MM.1S (cell line): ENCODE data around the gene TMPRSS7.

Experiments
- DNase-seq: peaks from one replicate; pipeline ENCODE4 v3.0.0-alpha.2; 2015
- H2AFZ ChIP-seq: fragments of 300-600 bp; sonication (generic); 2 replicates; pipeline ENCODE4 v1.6.0; 2016; ENCODE audit warnings: antibody characterized with exemption, low read length
- H3F3A ChIP-seq: fragments of 300-600 bp; sonication (generic); 2 replicates; pipeline ENCODE4 v1.6.1; 2016; ENCODE audit warnings: mild to moderate bottlenecking, antibody characterized with exemption, low read length, moderate library complexity, mixed read lengths; ENCODE audit not compliant: insufficient read depth
- H3K27ac ChIP-seq: fragments of 300-600 bp; sonication (generic); 2 replicates; pipeline ENCODE4 v1.5.1; 2016; ENCODE audit warnings: mild to moderate bottlenecking, low read length
- H3K27me3 ChIP-seq: fragments of 300-600 bp; sonication (generic); replicated peaks from 2 replicates; pipeline ENCODE4 v1.6.0; 2016; ENCODE audit warnings: low read length; ENCODE audit not compliant: insufficient read depth
- H3K36me3 ChIP-seq: fragments of 300-600 bp; sonication (generic); replicated peaks from 2 replicates; pipeline ENCODE4 v1.6.1; 2016; ENCODE audit warnings: mild to moderate bottlenecking, low read length, mixed read lengths; ENCODE audit not compliant: insufficient read depth
- H3K4me1 ChIP-seq: fragments of 300-600 bp; sonication (generic); 2 replicates; pipeline ENCODE4 v1.6.1; 2016; ENCODE audit warnings: low read length, mixed read lengths
- H3K4me2 ChIP-seq: fragments of 300-600 bp; sonication (generic); 2 replicates; pipeline ENCODE4 v1.6.0; 2016; ENCODE audit warnings: low read depth, low read length
- H3K4me3 ChIP-seq: fragments of 300-600 bp; sonication (generic); 2 replicates; pipeline ENCODE4 v1.5.1; 2016; ENCODE audit warnings: low read length, mixed read lengths
- H3K79me2 ChIP-seq: fragments of 300-600 bp; sonication (generic); 2 replicates; pipeline ENCODE4 v1.6.1; 2016; ENCODE audit warnings: mixed run types, low read length, mixed read lengths
- H3K9ac ChIP-seq: fragments of 300-600 bp; sonication (generic); 2 replicates; pipeline ENCODE4 v1.6.1; 2016; ENCODE audit warnings: low read length, mixed read lengths
- H3K9me2 ChIP-seq: fragments of 300-600 bp; sonication (generic); replicated peaks from 2 replicates; pipeline ENCODE4 v1.6.1; 2016; ENCODE audit warnings: mild to moderate bottlenecking, low read length, mixed read lengths; ENCODE audit not compliant: insufficient read depth
- H3K9me3 ChIP-seq: fragments of 300-600 bp; sonication (generic); replicated peaks from 2 replicates; pipeline ENCODE4 v1.6.1; 2016; ENCODE audit warnings: mild to moderate bottlenecking, low read length, mixed read lengths; ENCODE audit not compliant: insufficient read depth
- H4K20me1 ChIP-seq: fragments of 300-600 bp; sonication (generic); 2 replicates; pipeline ENCODE4 v1.6.1; 2016; ENCODE audit warnings: mild to moderate bottlenecking, low read length, moderate library complexity, mixed read lengths; ENCODE audit not compliant: insufficient read depth
- EZH2 ChIP-seq: fragments of 300-600 bp; sonication (generic); optimal IDR thresholded peaks from 2 replicates; pipeline ENCODE3; 2017; ENCODE audit warnings: low read depth, mild to moderate bottlenecking, antibody characterized with exemption, low read length, mixed read lengths
- EZH2phosphoT487 ChIP-seq: fragments of 300-600 bp; sonication (generic); IDR thresholded peaks from 2 replicates; pipeline ENCODE4 v1.6.1; 2018; ENCODE audit warnings: antibody characterized with exemption, low read length
- TF ChIP-seq, protein P1 (sequence below): fragments of 300-600 bp; sonication (generic); IDR thresholded peaks from 2 replicates; pipeline ENCODE4 v1.5.1; 2016; ENCODE audit warnings: antibody characterized with exemption, low read length, mixed read lengths

The TMPRSS7 gene

DNA sequence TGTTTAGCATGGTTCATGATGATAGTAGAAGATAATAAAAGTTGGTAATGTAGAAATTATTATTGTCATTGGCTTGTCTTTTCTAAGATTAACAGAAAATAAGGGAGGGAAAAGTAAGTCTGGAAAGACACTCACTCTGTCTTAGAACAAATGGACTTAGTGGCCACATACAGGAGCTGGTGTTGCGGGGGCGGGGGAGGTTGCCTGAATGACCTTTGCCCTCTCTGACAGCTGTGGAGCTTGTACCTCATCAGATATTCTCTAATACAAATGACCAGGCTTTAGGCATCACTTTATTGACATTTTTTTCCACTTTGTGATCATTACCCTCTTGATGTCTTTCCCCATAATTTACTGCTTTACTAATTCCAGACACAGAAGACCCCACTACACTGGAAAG lies 29.9 kb upstream of the TMPRSS7 start:
- H3K79me2 ChIP-seq = no peaks in the 10 kb centered on the region
- no peaks in the 10 kb centered on the region for H3F3A ChIP-seq
- H3K9me2 ChIP-seq = no peaks in the 10 kb centered on the region
- no peak overlapping the region for H3K4me2 ChIP-seq
- no peak for TF ChIP-seq EZH2
- TF ChIP-seq, protein P1, sequence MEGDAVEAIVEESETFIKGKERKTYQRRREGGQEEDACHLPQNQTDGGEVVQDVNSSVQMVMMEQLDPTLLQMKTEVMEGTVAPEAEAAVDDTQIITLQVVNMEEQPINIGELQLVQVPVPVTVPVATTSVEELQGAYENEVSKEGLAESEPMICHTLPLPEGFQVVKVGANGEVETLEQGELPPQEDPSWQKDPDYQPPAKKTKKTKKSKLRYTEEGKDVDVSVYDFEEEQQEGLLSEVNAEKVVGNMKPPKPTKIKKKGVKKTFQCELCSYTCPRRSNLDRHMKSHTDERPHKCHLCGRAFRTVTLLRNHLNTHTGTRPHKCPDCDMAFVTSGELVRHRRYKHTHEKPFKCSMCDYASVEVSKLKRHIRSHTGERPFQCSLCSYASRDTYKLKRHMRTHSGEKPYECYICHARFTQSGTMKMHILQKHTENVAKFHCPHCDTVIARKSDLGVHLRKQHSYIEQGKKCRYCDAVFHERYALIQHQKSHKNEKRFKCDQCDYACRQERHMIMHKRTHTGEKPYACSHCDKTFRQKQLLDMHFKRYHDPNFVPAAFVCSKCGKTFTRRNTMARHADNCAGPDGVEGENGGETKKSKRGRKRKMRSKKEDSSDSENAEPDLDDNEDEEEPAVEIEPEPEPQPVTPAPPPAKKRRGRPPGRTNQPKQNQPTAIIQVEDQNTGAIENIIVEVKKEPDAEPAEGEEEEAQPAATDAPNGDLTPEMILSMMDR = no peak
- no peak for TF ChIP-seq EZH2phosphoT487
- H3K9me3 ChIP-seq = no peaks in the 10 kb centered on the region
- no peaks in the 10 kb centered on the region for H3K36me3 ChIP-seq
- DNase-seq = no peak
- no peaks in the 10 kb centered on the region for H4K20me1 ChIP-seq
- no peaks in the 10 kb centered on the region for H3K4me1 ChIP-seq
- H3K4me3 ChIP-seq = no peak overlapping the region
- H3K9ac ChIP-seq = no peak overlapping the region
- H2AFZ ChIP-seq = no peak overlapping the region
- H3K27me3 ChIP-seq = no peaks in the 10 kb centered on the region
- H3K27ac ChIP-seq = no peak overlapping the region

DNA sequence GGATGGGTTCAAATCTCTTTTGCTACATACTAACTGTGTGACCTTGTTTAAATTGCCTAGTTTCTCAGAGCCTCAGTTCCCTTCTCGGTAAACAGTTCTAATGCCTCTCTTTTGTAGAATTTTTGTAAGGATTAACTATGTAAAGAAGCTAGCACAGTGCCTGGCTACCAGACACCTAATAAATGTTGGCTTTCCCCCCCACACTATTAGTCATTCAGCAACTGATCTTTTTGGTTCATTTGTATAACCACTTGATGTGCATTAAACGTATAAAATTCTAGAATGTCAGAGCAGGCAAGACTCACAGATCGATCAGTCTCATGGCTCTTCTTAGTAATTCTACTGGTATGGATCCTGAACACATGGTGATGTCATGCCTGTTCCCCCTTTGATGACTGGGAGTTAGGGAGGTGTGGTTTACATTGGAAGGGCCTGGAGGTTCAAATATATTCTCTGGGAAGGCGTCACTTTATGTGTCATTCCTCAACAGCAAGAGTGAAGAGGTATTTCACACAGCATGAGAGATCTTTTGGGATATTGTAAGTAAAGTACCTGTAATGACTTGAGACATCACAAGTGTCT lies 29.4 kb upstream of the TMPRSS7 start:
- no peak for TF ChIP-seq EZH2phosphoT487
- TF ChIP-seq, protein P1 = no peak
- TF ChIP-seq EZH2 = no peak
- Histone ChIP-seq H3K36me3 (no peaks in the 10 kb centered on the region), H3K9ac (no peak overlapping the region), H3K27me3 (no peaks in the 10 kb centered on the region), H3K4me2 (no peak overlapping the region), H3K79me2 (no peaks in the 10 kb centered on the region), H3F3A (no peaks in the 10 kb centered on the region), H2AFZ (no peak overlapping the region), H3K9me2 (no peaks in the 10 kb centered on the region), H3K27ac (no peak overlapping the region), H4K20me1 (no peaks in the 10 kb centered on the region), H3K4me3 (no peak overlapping the region), H3K4me1 (no peaks in the 10 kb centered on the region), H3K9me3 (no peaks in the 10 kb centered on the region)
- DNase-seq = no peak

DNA sequence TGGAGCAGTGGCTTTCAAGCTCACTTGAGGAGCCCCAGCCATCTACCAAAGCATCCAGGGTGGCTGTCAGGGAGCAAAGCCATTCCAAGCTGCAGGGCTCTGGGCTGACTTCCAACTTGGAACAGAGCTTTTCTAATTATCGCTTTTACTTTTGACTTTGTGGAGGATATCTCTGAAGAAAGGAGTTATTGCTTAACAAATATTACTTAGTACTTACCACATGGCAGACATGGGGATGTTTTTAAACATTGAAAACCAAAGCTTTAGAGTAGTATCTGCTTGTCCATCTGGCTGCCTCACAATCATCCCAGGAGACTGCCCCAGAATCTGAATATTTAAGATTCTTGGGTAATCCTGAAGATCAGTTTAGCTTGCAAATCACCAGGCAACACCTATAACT lies 26.9 kb upstream of the TMPRSS7 start:
- H3K27ac ChIP-seq = no peak overlapping the region
- no peaks in the 10 kb centered on the region for H3K9me2 ChIP-seq
- no peak overlapping the region for H3K4me3 ChIP-seq
- H3K4me1 ChIP-seq = no peaks in the 10 kb centered on the region
- DNase-seq = no peak
- H3K4me2 ChIP-seq = no peak overlapping the region
- H4K20me1 ChIP-seq = no peaks in the 10 kb centered on the region
- H3K36me3 ChIP-seq = no peaks in the 10 kb centered on the region
- no peak overlapping the region for H2AFZ ChIP-seq
- TF ChIP-seq EZH2phosphoT487 = no peak
- TF ChIP-seq, protein P1 = no peak
- TF ChIP-seq EZH2 = no peak
- no peaks in the 10 kb centered on the region for H3F3A ChIP-seq
- H3K9ac ChIP-seq = no peak overlapping the region
- H3K27me3 ChIP-seq = no peaks in the 10 kb centered on the region
- no peaks in the 10 kb centered on the region for H3K9me3 ChIP-seq
- no peaks in the 10 kb centered on the region for H3K79me2 ChIP-seq
